Chondrocyte (in vitro differentiated cells): Measurements from ENCODE around the gene NKX6-1. TPM values are rescaled to one million over a fixed set of nuclear protein-coding genes. Genes with fewer than 3 reads are reported as not detected.

Experiments used
- DNase-seq: peaks from one replicate; pipeline ENCODE4 v3.0.0; 2021; ENCODE audit warnings: mixed read lengths, low spot score
- H3K27ac Mint-ChIP-seq: one replicate; pipeline ENCODE4 v1.8.0; 2021; ENCODE audit warnings: mild to moderate bottlenecking, moderate library complexity, mixed read lengths; ENCODE audit not compliant: unreplicated experiment
- H3K27me3 Mint-ChIP-seq: 2 replicates; pipeline ENCODE4 v1.8.0; 2021; ENCODE audit warnings: low read depth, mixed read lengths
- H3K36me3 Mint-ChIP-seq: 2 replicates; pipeline ENCODE4 v1.8.0; 2021; ENCODE audit warnings: low read depth, mixed read lengths
- H3K4me1 Mint-ChIP-seq: 2 replicates; pipeline ENCODE4 v1.8.0; 2021; ENCODE audit warnings: low read depth, mild to moderate bottlenecking, mixed read lengths
- H3K4me3 Mint-ChIP-seq: one replicate; pipeline ENCODE4 v1.8.0; 2021; ENCODE audit warnings: mild to moderate bottlenecking, moderate library complexity, mixed read lengths; ENCODE audit not compliant: unreplicated experiment
- H3K9me3 Mint-ChIP-seq: 2 replicates; pipeline ENCODE4 v1.8.0; 2021; ENCODE audit warnings: low read depth, mixed read lengths
- total RNA-seq: library from RNA; stranded (reverse); gene quantifications from 3 replicates; pipeline ENCODE4 v1.2.1, GENCODE V29; 2021
- TF ChIP-seq, protein P1 (sequence below): fragments of 200-600 bp; sonication (generic); IDR thresholded peaks from 2 replicates; pipeline ENCODE4 v1.5.0; 2021; ENCODE audit warnings: antibody characterized with exemption, mild to moderate bottlenecking, moderate library complexity

NKX6-1 gene
- total RNA-seq, 1 donor from 2014 or later: 0.60 TPM

DNA sequence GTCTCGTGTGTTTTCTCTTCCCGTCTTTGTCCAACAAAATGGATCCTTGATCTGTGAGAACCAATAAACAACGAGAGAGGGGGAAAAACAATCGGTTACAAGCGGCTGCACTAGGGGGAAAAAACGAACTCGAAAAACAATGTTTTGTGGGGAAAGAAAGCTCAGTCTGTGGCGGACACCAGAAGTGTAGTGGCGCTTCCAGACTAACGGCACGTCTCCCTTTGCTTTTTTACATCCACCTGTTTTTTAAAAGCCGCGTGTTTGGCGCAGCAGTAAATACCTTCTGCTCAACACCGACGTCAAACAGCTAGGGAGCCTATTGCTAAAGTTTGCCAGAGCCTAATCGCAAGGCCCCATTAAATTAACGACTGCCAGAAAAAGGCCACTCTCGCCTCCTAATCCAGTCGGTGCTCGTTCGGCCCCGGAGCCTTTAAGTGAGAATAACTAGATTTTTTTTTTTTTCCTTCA lies 3.3 kb downstream of the NKX6-1 start:
- peaks cover 79% of the 10 kb centered on the region for H3K27me3 Mint-ChIP-seq
- peaks cover 30% of the 10 kb centered on the region for H3K4me1 Mint-ChIP-seq
- no peak overlapping the region for H3K4me3 Mint-ChIP-seq
- H3K27ac Mint-ChIP-seq: no peak overlapping the region
- TF ChIP-seq, protein P1, sequence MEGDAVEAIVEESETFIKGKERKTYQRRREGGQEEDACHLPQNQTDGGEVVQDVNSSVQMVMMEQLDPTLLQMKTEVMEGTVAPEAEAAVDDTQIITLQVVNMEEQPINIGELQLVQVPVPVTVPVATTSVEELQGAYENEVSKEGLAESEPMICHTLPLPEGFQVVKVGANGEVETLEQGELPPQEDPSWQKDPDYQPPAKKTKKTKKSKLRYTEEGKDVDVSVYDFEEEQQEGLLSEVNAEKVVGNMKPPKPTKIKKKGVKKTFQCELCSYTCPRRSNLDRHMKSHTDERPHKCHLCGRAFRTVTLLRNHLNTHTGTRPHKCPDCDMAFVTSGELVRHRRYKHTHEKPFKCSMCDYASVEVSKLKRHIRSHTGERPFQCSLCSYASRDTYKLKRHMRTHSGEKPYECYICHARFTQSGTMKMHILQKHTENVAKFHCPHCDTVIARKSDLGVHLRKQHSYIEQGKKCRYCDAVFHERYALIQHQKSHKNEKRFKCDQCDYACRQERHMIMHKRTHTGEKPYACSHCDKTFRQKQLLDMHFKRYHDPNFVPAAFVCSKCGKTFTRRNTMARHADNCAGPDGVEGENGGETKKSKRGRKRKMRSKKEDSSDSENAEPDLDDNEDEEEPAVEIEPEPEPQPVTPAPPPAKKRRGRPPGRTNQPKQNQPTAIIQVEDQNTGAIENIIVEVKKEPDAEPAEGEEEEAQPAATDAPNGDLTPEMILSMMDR: no peak
- no peaks in the 10 kb centered on the region for H3K9me3 Mint-ChIP-seq
- DNase-seq: no peak
- peaks cover 7% of the 10 kb centered on the region for H3K36me3 Mint-ChIP-seq

DNA sequence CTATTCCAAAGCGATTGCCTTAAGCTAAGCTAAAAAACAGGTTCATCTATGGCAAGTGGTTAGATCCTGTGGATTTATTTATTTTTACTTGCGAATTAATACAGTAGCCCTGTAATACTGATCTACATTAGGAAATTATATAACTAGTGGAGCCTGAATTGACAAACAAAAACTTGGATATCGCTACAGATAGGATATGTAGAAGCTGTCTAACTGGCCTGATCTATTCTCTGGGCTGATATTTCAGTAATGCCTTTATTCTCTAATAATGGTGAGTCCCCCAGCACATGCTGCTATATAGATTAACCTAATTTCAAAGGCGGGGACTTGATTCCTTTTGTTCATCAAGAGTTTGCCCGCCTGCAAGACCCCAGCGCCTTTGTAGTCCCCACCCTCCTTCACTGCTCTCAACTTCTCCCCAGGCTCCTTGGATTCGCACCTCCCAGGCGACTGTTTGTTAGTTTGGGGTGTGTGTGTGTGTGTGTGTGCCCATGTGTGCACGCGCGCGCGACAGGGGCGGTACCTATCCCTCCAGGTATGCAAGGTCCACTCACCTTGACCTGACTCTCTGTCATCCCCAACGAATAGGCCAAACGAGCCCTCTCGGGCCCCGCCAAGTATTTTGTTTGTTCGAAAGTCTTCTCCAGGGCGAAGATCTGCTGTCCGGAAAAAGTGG lies 3.8 kb downstream of the NKX6-1 start:
- H3K4me1 Mint-ChIP-seq: peaks cover 30% of the 10 kb centered on the region
- no peak overlapping the region for H3K4me3 Mint-ChIP-seq
- H3K27me3 Mint-ChIP-seq: peaks cover 79% of the 10 kb centered on the region
- H3K36me3 Mint-ChIP-seq: peaks cover 5% of the 10 kb centered on the region
- H3K27ac Mint-ChIP-seq: no peak overlapping the region
- no peak for DNase-seq
- TF ChIP-seq, protein P1: no peak
- no peaks in the 10 kb centered on the region for H3K9me3 Mint-ChIP-seq

DNA sequence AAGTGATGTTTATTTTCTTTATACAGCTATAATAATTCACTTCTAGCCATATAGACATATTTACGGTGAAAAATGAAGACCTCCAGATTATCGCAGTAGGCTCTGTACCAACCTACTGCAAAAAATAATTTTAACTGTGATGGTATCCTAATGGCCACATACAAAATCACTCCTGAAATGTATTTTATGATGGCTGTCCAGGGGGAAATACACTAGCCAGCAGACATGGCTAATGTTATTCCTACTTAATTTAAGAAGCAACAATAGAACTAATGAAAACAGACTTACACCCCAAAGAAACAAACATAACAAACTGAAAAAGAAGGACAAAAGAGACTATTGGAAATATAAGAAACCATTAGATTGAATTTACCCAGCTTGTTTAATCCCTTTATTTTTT lies 4.6 kb downstream of the NKX6-1 start:
- Mint-ChIP-seq H3K4me1 (peaks cover 28% of the 10 kb centered on the region), H3K27me3 (peaks cover 79% of the 10 kb centered on the region), H3K9me3 (no peaks in the 10 kb centered on the region)

DNA sequence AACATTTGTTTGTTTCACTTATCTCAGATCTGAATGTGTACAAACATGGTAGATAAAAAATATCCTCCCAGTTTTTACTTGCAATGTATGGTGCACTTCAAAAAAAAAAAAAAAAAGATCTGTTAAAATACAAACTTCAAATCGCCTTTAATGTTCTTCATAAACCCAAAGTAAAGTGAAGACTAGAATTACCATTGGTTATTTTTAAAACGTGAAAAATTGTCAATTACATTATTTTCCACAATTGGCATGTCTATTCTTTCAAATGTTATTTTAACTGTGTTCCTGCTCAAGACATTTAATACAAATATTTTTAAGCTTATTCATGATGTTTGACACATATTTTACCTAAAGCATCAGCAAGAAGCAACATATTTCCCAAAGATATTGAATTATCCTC lies 5.0 kb downstream of the NKX6-1 start:
- Mint-ChIP-seq H3K36me3 (peaks cover 4% of the 10 kb centered on the region), H3K4me3 (peak overlapping the region; percentile 25), H3K27ac (no peak overlapping the region), H3K27me3 (peaks cover 79% of the 10 kb centered on the region), H3K9me3 (no peaks in the 10 kb centered on the region), H3K4me1 (peaks cover 24% of the 10 kb centered on the region)
- no peak for DNase-seq
- TF ChIP-seq, protein P1: no peak

More for the DNA sequence above, 4.6 kb downstream of the NKX6-1 start:
- DNase-seq: no peak
- Mint-ChIP-seq H3K4me3 (no peak overlapping the region), H3K27ac (no peak overlapping the region), H3K36me3 (peaks cover 4% of the 10 kb centered on the region)
- TF ChIP-seq, protein P1: no peak

DNA sequence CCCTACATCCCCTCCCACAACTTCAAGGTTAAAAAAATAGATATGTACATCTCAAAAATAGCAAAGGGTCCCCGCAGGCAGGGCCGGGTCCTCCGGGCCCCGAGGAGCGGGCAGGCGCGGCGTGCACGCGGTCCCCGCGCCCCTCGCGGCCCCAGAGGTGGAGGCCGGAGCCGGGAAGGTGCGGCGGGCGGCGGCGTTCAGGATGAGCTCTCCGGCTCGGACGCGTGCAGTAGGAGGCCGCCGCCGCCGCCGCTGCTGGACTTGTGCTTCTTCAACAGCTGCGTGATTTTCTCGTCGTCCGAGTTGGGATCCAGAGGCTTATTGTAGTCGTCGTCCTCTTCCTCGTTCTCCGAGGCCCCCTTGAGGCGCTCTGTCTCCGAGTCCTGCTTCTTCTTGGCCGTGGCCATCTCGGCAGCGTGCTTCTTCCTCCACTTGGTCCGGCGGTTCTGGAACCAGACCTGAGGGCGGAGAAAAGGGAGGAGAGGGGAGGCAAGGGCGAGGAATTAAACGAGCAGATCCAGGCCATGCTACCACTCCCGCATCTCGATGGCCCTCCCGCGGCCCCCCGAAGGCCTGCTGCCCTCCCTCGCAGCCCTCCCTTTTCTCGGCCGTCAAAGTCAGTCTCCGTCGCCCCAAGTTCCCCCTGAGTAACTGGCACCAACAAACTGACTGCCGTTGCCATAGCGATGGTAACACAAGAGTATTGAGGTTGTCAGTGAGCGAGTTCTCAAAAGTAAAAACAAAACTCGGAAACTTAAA lies 5.8 kb downstream of the NKX6-1 start:
- TF ChIP-seq, protein P1: peak; percentile 41
- peaks cover 4% of the 10 kb centered on the region for H3K36me3 Mint-ChIP-seq
- no peaks in the 10 kb centered on the region for H3K9me3 Mint-ChIP-seq
- H3K4me1 Mint-ChIP-seq: peaks cover 16% of the 10 kb centered on the region
- H3K27me3 Mint-ChIP-seq: peaks cover 80% of the 10 kb centered on the region
- no peak overlapping the region for H3K27ac Mint-ChIP-seq
- peak overlapping the region; percentile 19 for H3K4me3 Mint-ChIP-seq
- no peak for DNase-seq
